AG04450 (cell line): Measurements from ENCODE around the gene TDP1. TPM values are rescaled to one million over a fixed set of nuclear protein-coding genes. Genes with fewer than 3 reads are reported as not detected.
A peak's percentile ranks its signal among the peaks of the same experiment; 100 is the strongest.

Experiments used
- CTCF ChIA-PET: fragments of 300-600, 350-600 bp; formaldehyde crosslinking; extraction: SDS; loops from one replicate; lab custom pipeline; 2022; ENCODE audit warnings: antibody characterized with exemption, inconsistent platforms; lab: Charles Lee
- POLR2A ChIA-PET: fragments of 350-600 bp; formaldehyde crosslinking; extraction: SDS; loops from one replicate; lab custom pipeline; 2021; ENCODE audit warnings: antibody characterized with exemption, inconsistent platforms; lab: Yijun Ruan, JAX
- DNase-seq: peaks from one replicate; pipeline ENCODE4 v3.0.0-alpha.2; 2011; ENCODE audit warnings: low read depth, low spot score
- H3K27ac ChIP-seq: one replicate; pipeline ENCODE4 v1.5.1; 2012; ENCODE audit warnings: low read depth, low read length, control low read depth
- H3K27me3 ChIP-seq: one replicate; pipeline ENCODE4 v1.6.0; 2012; ENCODE audit warnings: low read length; ENCODE audit not compliant: control insufficient read depth, insufficient read depth
- H3K4me3 ChIP-seq: 2 replicates; pipeline ENCODE4 v1.5.1; 2011; ENCODE audit warnings: mild to moderate bottlenecking, low read depth, low read length, control low read depth
- H3K9me3 ChIP-seq: 2 replicates; pipeline ENCODE4 v1.5.1; 2012; ENCODE audit warnings: low read length; ENCODE audit not compliant: control insufficient read depth, insufficient read depth
- CTCF ChIP-seq: IDR thresholded peaks from 2 replicates; pipeline ENCODE4 v1.5.1; 2011; ENCODE audit warnings: low read depth, low read length, control low read depth, inconsistent platforms
- polyA plus RNA-seq: library from polyadenylated mRNA; depleted of rRNA; stranded (reverse); fragments of >200 nt; gene quantifications from 2 replicates; pipeline ENCODE4 v1.2.3, GENCODE V29; 2011

TDP1 gene
- polyA plus RNA-seq, 1 experiment: 19.0 TPM

- H3K4me3 ChIP-seq: no peak overlapping the region
- H3K9me3 ChIP-seq: no peaks in the 10 kb centered on the region
- no peak for DNase-seq
- CTCF ChIA-PET: interaction anchor here (0.8 kb wide), 1 partner anchor 17 kb away, joined by 4 read pairs; no protein-coding TSS in a partner anchor
- H3K27me3 ChIP-seq: no peaks in the 10 kb centered on the region
- H3K27ac ChIP-seq: no peak overlapping the region
- POLR2A ChIA-PET: interaction anchor here (0.6 to 1.5 kb wide), 2 partner anchors 591 to 880 kb away, joined by 3 to 4 read pairs; no protein-coding TSS in a partner anchor
- no peak for TF ChIP-seq CTCF
Measured at GRCh38 chr14:89921346-89921745, 34.4 kb upstream of the TDP1 start.

GRCh38 chr14:89922031-89922907 is 33.5 kb upstream of the TDP1 start:
- Histone ChIP-seq H3K27me3 (no peaks in the 10 kb centered on the region), H3K9me3 (no peaks in the 10 kb centered on the region), H3K4me3 (no peak overlapping the region), H3K27ac (peak overlapping the region; percentile 39)
- TF ChIP-seq CTCF: no peak
- DNase-seq: no peak
- POLR2A ChIA-PET: interaction anchor here (0.5 to 1.5 kb wide), 2 partner anchors 66 to 881 kb away, joined by 3 to 5 read pairs; no protein-coding TSS in a partner anchor
- CTCF ChIA-PET: interaction anchor here (0.7 to 1.8 kb wide), 3 partner anchors 10 to 16 kb away, joined by 4 to 12 read pairs (median 5); no protein-coding TSS in a partner anchor

GRCh38 chr14:89924268-89924667 is 31.5 kb upstream of the TDP1 start:
- CTCF ChIA-PET: interaction anchor here (0.9 to 1.6 kb wide), 2 partner anchors 15 to 1257 kb away, joined by 3 to 5 read pairs; no protein-coding TSS in a partner anchor
- H3K27ac ChIP-seq: no peak overlapping the region
- H3K9me3 ChIP-seq: no peaks in the 10 kb centered on the region
- TF ChIP-seq CTCF: no peak
- no peak overlapping the region for H3K4me3 ChIP-seq
- DNase-seq: no peak
- H3K27me3 ChIP-seq: no peaks in the 10 kb centered on the region
- POLR2A ChIA-PET: no interaction called here

- DNase-seq: no peak
- CTCF ChIA-PET: interaction anchor here (0.8 to 2.0 kb wide), 3 partner anchors 10 to 46 kb away, joined by 3 to 8 read pairs (median 3); no protein-coding TSS in a partner anchor
- H3K9me3 ChIP-seq: no peaks in the 10 kb centered on the region
- H3K27me3 ChIP-seq: no peaks in the 10 kb centered on the region
- H3K4me3 ChIP-seq: no peak overlapping the region
- no peak overlapping the region for H3K27ac ChIP-seq
- POLR2A ChIA-PET: no interaction called here
- TF ChIP-seq CTCF: no peak
Measured at GRCh38 chr14:89926694-89927093, 29.0 kb upstream of the TDP1 start.
